Stimulated activated naive CD8-positive, alpha-beta T cell treated with anti-CD3 and anti-CD28 coated beads, Interleukin-15, Interleukin-2, amounts not matched to agents 100 U/mL and 50 U/mL, for 24 hours (primary cell): ENCODE measurements around the gene PASK.

Experiments
- ATAC-seq: fragments of 150-1000 bp; cut with Tn5 transposase; one replicate; pipeline ENCODE4 v1.10.0; 2021
- DNase-seq: peaks from one replicate; pipeline ENCODE4 v3.0.0; 2021

The PASK gene

DNA sequence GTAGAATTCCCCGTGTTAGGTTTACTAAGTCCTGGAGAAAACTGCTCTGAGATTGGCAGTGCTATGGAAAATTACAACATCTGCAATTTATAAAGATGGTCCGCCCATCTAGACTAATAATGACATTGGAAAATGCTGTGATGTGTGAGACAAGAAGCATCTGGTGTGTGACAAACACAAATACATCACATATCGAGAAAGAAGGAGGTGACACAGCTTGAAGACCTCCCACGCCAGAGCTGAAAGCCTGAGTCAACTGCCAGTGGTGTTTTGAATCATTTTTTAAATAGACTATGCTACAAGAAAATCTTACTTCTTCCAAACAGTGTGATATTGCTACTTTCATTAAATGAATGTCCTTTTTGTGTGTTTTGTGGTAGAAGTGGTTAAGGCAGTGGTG is 30.6 kb upstream of the PASK start:
- DNase-seq (no peak), ATAC-seq (peak; percentile 28)

DNA sequence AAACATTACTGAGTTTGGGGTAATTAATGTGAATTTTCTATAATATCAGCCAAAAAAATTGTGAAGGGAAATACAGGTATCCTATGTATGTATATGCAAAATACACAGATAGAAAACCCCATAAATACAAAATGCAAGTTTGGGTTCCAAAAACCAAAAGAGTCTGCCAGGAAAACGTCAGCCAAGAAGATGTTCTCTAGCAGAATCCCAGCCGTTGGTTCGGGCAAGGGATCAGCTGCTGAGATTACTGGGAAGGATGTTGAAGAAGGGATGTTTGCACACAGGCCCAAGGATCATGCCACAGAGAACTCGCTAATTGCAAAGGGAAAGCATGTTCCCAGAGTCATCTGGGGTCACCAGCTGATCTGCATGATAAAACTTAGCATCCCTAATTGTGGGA is 29.7 kb upstream of the PASK start:
- no peak for DNase-seq
- ATAC-seq, result no peak

DNA sequence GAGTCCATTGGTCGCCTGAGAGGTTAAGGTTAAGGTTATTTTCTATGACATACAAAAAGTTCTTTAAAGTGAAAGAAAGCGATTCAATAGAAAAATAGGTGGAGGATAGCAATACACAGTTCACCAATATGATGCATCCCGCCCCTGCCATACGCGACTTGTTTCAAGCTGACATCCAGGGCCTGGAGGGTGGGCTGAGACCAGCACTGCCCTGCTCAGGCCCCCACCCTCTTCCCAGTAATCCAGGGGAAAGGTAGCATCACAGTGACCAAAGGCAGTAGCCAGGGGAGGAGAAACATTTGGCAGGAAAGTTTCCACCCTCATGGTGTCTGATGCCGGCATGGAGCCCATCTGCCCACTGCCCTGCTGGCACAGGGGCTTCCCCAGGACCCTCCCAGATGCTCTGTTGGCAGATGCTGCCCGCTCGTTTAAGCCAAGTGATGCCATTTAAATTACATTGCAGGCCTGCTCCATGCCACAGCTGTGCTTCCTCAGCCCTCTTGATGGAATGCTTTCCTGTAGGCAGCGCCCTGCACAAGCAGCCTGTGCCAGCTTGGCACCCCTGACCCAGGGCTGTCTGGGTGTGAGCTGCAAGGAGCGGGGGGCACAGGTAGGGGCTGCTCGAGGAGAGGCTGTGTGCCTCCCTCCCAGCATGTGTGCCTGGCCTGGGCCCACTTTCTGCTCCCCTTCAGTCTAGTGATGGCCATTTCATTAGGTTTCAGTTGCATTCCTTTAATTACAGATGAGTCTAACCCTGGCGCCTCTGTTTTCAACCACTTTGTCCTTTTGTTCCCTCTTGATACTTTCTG is 28.5 kb upstream of the PASK start:
- DNase-seq, result no peak
- no peak for ATAC-seq

DNA sequence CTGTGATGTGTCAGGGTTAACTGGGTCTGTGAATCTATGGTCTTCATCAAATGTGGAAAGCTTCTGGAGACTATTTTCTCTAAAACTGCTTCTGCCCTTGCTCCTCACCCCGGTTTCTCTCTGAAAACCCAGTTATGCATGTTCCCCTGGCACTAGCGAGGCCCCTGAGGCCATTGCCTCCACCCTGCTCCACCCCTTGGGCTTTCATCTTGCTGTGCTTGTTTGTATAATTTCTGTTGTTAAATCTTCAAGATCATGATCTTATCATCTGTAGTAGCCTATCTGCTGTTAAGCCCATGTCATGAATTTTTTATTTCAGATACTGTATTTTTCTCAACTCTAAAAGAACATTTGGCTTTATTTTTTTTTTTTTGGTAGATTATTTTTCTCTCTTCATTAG is 24.3 kb upstream of the PASK start:
- ATAC-seq, result no peak
- no peak for DNase-seq

DNA sequence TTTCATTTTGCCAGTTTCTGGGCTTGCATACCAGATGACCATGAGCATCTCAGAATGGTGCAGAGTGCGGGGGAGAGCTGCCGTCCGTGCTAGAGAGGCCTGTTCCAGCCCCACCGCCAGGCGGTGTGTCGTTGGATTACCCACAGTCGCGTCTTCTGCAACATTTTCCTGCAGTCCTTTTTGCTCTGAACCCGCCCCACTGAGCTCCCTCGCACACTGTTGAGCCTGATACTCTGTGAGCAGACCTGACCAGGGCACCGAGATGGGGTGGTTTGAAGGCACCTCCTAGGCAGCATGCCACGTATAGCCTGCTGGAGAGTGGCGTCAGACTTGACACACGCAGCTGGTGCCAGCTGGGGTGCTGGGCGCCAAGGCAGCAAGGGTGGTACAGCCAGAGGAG is 19.1 kb upstream of the PASK start:
- DNase-seq, result no peak
- no peak for ATAC-seq

DNA sequence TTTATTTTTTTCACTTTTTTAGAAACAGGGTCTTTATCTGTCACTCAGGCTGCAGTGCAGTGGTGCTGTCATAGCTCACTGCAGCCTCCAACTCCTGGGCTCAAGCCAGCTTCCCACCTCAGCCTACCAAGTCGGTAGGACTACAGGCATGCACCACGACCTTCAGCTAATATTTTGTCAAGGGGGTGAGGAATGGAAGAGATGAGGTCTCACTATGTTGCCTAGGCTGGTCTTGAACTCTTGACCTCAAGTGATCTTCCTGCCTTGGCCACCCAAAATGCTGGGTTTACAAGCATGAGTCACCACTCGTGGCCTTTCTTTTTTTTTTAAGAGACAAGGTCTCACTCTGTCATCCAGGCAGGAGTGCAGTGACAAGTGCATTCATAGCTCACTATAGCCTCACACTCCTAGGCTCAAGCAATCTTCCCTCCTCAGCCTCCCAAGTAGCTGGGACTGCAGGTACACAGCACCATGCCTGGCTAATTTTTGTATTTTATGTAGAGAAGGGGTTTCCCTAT is 14.4 kb upstream of the PASK start:
- peak; percentile 44 for ATAC-seq
- no peak for DNase-seq

DNA sequence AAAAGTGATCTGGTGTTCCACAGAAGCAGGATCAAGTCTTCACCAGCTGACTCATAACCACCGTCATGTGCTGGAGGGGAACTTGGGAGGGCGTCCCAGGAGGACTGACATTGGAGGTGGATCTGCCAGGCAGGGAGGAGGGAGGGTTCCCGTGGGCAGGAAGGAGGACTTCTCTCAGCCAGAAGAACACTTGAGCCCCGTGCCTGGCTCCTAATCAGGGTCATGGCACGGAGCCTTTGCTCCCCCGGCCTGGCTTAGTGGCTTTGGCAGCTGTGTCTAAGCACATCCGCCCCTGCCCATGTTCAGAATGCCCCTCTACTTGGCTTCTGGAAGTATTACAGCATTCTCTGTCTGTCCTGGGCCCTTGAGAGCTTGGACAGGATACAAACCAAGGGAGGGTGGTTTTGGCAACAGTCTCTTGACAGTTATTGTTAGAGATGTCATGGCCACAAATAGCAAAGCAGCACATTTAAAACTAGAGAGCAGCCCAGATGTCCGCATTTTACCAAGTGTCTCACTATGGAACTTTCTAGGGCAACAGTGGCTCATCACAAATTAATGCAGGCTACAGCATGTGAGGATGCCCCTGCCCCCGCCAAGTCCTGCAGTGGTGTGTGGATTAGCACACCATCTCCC is 12.5 kb upstream of the PASK start:
- ATAC-seq, result no peak
- DNase-seq, result no peak

DNA sequence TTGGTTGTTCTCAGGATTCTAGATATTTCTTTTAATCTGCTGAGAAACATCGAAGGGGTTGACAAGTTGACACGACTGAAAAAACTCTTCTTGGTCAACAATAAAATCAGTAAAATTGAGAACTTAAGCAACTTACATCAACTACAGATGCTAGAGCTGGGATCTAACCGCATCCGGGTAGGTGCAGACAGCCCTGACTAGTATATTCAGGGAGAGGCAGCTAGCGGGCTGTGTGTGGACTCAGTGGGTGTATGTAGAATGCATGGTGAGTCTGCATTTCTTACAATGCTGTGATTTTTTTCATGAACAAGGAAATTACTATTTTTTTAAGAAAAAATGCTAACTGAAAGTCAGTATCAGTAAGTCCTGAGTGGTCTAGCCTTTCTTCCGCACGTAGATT is 11.0 kb upstream of the PASK start:
- ATAC-seq (no peak), DNase-seq (no peak)

DNA sequence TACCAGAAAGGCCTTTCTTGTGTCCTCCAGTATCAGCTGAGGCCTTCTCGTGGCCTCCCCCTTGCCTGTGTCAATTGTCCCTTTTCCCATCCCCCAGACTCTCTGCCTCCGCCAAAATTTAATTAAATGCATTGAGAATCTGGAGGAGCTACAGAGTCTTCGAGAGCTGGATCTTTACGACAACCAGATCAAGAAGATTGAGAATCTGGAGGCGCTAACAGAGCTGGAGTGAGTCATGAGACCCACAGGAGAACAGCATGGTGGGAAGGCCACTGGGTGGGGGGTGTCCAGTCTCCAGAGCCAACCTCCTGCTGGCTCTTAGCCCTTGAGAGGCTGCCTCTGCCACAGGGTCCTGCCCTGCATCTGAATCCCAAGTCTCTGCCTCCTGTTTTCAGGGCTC is 9.8 kb upstream of the PASK start:
- no peak for ATAC-seq
- no peak for DNase-seq

DNA sequence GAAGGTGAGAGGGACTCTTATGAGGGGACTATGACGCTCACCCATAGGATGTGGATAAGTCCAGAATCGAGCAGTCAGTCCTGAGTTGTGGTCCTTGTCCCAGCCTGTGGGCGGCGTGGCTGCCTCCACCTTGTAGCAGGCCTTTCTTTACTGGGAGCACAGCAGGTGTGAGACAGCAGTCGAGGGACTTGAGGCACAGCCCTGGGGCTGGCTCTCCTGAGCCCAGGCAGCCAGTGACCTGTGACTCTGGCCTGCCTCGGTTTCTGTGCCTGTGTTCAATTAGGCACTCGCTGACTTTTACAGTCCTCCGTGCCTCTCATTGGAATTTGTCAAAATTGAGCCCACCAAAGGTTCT is 9.3 kb upstream of the PASK start:
- DNase-seq (no peak), ATAC-seq (no peak)

DNA sequence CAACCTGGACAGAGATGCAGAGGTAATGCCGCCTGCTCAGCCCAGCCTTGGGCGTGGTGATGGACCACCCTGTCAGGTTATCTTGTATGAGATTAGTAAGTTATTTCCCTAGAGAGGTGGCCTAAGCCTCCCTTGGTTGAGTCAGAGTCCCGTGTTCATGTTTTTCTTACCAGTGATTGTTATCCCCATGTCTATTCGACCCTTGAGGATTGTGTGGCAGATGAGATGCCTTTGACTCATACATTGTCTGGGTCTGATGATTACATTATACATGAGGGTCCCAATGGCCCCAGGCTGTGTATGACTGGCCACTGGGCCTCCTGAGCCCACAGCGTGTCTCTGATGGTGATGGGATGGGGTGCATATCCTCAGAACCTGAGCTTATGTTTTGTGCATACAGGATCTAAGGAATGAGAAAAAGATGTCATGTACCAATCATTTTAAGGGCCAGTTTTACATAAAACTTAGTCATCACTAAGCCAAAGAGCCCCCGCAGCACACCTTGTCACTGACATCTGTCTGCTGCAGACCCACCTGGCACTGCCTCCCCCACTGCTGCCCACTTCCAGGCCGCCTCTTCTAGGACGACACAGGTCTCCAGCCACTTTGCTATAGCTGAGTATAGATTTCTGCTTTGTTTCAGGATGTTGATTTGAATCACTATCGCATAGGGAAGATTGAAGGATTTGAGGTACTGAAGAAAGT is 8.7 kb upstream of the PASK start:
- ATAC-seq (no peak), DNase-seq (no peak)

DNA sequence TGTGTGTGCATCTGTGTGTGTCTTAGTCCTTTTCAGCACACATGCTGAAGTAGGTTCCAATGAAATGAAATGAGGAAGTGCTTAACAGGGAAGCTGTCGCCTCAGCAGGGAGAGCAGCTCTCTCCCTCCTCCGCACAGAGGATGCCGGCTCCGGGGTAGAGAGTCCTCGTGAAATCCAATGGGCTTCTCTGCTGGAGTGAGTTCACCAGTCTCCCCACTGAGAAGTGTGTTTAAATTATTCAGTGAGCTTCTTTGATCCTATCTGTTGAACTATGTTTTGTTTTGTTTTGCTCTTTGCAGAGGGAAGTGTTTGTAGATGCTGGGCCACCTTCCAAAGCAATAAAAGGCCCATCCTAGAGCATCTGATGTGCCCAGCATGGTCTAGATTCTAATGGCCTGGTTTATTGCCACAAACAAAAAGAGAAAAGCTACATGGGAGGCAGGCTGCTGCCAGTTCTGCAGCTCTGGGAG is 7.7 kb upstream of the PASK start:
- no peak for DNase-seq
- ATAC-seq, result no peak

DNA sequence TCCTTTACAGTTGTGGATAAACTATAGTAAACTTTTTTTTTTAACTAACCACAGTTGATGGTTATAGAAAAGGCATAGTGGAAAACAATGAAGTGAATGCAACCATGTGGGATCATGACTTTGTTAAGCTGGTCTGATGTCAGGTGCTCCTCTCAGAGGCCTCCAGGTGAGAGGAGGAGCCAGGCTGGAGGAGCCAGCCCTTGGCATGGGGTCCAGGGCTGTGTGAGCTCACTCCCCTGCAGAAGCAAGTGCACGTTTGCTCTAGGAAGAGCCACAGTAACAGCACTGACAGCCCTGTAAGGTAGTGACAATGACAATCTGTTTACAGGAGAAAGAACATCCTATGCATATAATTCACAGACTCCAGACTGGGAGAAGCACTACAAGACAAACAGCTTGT is 6.7 kb upstream of the PASK start:
- no peak for DNase-seq
- ATAC-seq, result no peak

DNA sequence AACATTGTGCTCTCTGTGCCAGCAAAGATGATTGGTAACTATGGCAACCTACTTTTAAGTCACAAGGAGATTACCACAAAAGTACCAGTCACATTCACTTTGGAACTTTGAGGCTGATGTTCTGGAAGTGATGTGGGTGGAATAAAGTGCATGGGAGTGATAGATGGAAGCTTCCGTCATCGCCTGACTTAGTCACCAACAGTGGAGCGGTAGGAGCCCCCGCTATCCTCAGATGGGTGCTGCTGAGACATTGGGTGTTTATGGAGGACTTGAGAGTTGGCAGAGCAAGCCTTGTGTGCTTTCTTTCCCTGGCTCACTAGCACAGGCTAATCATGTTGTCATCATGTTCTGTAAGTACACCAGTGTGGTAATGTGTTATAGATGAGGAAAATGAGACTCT is 5.6 kb upstream of the PASK start:
- peak; percentile 21 for ATAC-seq
- no peak for DNase-seq

DNA sequence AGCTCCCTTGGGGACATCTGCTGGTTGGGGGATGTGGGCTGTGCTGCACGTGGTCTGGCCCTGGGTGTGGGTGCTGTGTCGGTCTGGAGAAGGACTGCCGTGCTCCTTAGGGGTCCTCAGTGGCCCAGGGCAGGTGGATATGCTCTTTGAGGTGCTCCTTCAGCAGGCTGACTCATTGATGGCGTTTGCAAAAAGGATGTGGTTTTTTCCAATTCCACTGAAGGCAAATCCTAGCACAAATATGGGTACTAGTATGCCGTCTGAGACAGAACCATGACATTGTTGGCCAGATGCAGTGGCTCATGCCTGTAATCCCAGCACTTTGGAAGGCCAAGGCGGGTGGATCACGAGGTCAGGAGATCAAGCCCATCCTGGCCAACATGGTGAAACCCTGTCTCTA is 4.3 kb upstream of the PASK start:
- no peak for DNase-seq

DNA sequence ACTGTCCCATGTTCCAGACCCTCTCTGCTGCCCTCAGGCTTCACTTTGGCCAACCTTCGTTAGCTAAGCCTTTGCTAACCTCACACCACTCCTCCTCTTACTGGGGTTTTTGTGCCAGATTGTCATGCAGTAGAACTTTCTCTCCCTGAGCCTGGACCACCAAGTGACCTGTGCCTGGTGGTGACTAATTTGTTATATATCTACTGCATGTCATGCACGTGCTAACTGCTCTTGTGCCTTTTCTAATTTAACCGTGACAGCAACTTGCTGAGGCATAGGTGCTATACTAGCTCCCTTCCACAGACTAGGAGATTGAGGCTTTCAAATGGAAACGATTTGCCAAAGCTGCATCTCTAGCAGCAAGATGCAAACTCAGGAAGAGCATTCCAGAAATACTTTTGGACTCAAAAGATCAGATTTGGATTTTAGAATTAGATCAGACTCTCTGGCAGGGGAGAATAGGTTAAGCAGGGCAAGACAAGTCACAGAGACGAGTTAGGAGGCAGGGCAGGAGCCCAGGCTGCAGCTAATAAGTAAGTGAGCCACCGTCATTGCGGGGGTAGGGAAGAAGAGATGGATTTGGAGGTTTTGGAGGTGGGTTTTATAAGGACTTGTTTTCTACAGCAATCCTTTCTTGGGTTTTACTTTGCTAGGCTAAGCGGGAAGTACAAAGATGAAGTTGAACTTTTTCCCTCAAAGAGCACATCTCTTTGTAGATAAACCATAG is 2.8 kb upstream of the PASK start:
- ATAC-seq, result no peak
- DNase-seq, result no peak

More for the DNA sequence above, 4.3 kb upstream of the PASK start:
- ATAC-seq, result no peak

DNA sequence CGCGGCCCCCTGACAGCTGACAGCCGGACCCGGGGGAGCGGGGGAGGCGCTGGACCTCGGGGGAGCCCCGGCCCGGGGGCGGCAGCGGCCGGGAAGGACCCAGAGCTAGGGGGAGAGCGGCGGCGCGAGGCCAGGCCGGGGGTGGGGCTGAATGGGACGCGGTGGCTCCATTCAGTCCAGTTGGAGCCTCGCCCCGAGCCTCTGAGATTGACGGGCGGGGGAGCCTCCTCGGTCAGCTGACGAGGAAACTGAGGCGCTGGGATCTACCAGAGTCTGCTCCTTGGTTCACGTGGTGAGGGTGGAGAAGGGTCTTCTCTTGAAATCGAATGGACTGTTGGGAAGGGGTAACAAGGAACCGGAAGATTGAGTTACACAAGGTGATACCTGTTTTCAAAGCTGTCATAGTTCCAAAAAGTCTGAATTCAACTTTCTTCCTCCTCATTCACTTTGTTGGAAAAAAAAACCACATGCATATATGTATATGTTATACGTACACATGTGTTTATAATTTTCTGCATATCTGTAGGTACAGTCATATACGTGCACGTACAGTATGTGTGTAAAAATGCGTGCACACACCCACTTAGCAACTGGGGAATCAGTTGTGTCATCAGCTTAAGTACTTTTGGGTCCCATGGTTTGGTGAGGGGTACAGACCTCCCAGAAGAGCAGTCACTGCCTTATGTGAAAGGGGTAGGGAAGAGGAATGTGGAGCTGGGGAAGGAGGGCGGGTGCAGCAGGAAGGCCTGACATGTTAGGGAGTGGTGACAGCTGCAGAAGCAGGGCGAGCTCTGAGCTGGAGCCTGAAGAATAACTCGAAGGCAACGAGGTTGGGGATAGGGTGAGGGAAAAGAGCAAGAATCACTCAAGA is 1.6 kb upstream of the PASK start:
- DNase-seq (no peak), ATAC-seq (peak; percentile 2)

DNA sequence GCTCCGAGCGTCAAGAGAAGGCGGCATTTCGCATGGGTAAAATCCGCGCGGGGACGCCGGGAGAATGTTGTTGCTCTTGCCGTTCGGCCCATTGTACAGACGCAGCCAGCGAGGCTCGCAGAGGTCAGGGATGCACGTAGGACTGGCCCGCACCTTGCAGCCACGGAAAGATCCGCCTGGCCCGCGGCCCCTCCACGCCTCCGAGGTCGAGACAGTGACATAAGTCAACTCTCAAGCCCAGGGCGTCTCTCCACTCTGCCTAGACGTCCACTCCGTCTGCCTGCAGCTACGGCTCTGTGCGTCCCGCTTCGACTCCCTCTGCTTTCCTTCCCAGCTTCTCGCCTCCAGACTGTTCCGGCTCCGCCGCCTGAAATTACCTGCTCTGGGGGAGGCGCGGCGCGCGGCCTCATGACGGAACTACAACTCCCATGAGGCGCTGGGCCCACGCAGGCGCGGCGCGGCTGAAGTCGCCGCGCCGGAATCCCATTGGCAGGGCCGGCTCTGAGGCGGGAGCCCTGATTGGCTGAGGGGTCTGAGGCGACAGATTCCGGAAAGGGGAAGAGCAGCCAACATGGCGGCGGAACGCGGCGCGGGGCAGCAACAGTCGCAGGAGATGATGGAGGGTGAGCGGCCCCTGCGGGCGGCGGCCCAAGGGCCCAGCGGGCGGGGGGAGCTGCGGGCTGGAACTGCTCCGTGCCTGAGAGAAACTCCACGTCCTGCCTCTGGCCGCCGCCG is 820 bp upstream of the PASK start, which contains the start of gene PPP1R7:
PPP1R7 (plus strand) TSS at position 543 of the 735 bp plus-strand sequence; CDS start at position 572, 29 bp downstream.
- DNase-seq, result peak; percentile 94
- ATAC-seq, result peak; percentile 82

DNA sequence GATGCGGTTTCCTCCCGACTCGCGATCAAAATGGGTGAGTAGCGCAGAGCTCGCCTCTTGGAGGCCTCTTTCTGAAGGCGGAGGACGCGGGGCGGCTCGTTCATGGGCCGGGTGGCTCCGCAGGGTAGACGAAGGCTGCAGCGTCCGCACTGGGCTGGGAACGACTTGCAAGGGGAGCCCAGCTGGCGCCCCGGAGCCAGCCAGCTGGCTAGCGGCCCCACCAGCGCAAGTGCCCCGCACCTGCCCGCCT is 328 bp upstream of the PASK start:
- DNase-seq (no peak), ATAC-seq (peak; percentile 12)

DNA sequence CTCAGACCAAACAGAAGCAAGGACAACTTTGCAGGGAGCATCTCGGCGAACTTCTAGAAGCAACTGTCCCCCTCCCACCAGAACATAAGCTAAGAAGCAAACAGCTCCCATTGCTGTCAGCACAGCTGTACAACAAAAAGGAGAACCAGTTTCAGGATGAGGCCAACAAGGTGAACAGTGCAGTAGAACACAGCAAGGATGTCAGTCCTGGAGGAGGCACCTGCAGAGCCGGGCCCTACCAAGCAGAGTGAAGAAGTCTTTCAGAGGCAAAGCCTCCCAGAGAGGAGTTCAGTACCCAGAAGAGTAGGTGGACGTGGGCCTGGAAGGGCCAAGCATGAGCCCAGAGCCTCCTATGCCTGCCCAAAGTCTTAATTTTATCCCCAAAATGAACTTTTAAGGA is 1.0 kb downstream of the PASK start:
- DNase-seq (no peak), ATAC-seq (no peak)

DNA sequence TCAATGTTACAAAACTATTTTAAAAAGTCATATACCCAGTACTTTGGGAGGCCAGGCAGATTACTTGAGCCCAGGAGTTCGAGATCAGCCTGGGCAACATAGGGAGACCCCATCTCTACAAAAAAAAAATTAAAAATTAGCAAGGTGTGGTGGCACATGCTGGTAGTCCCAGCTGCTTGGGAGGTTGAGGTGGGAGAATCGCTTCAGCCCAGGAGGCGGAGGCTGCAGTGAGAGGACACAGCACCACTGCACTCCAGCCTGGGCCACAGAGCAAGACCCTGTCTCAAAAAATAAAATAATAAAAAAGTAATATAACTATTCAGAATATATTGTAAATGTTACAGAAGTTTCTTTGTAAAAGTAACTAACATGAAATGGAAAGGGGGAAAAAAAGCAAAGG is 1.9 kb downstream of the PASK start:
- DNase-seq (no peak), ATAC-seq (no peak)
